SK-N-MC (cell line): Measurements from ENCODE around the gene ZNF593OS.

Experiments
- DNase-seq: peaks from one replicate; pipeline ENCODE4 v3.0.0-alpha.2; 2011; ENCODE audit warnings: low read depth, low spot score
- H3K27ac ChIP-seq: fragments of 200-600 bp; sonication (generic); 2 replicates; pipeline ENCODE4 v1.5.1; 2016; ENCODE audit warnings: mixed run types
- H3K36me3 ChIP-seq: fragments of 200-600 bp; sonication (generic); 2 replicates; pipeline ENCODE4 v1.6.1; 2017; ENCODE audit warnings: antibody characterized with exemption, low read length, mixed read lengths; ENCODE audit not compliant: insufficient read depth
- H3K4me3 ChIP-seq: fragments of 200-600 bp; sonication (generic); 2 replicates; pipeline ENCODE4 v1.5.1; 2016
- H3K9ac ChIP-seq: fragments of 200-600 bp; sonication (generic); 2 replicates; pipeline ENCODE4 v1.8.0; 2017; ENCODE audit warnings: mixed run types, mixed read lengths; ENCODE audit not compliant: insufficient read length
- H3K9me3 ChIP-seq: fragments of 200-600 bp; sonication (generic); 2 replicates; pipeline ENCODE4 v1.6.1; 2017; ENCODE audit warnings: low read depth, mild to moderate bottlenecking, antibody characterized with exemption, low read length, moderate library complexity, mixed read lengths
- EZH2 ChIP-seq: fragments of 200-600 bp; sonication (generic); IDR thresholded peaks from one replicate; pipeline ENCODE4 v1.6.1; 2017; ENCODE audit warnings: antibody characterized with exemption
- FOXP2 ChIP-seq: optimal IDR thresholded peaks from 2 replicates; pipeline ENCODE3; 2011; ENCODE audit warnings: mild to moderate bottlenecking, moderate library complexity; ENCODE audit not compliant: insufficient read depth; ENCODE audit errors: extremely low read length, control extremely low read depth
- POLR2AphosphoS5 ChIP-seq: IDR thresholded peaks from 2 replicates; pipeline ENCODE4 v1.6.1; 2012; ENCODE audit warnings: mild to moderate bottlenecking, low read depth, low read length, borderline replicate concordance

The ZNF593OS gene

GRCh38 chr1:26142159-26142558 lies 29.5 kb downstream of the ZNF593OS start:
- TF ChIP-seq POLR2AphosphoS5 = no peak
- TF ChIP-seq FOXP2 = no peak
- no peak for TF ChIP-seq EZH2
- no peaks in the 10 kb centered on the region for H3K36me3 ChIP-seq
- H3K4me3 ChIP-seq = no peak overlapping the region
- H3K27ac ChIP-seq = no peak overlapping the region
- no peak overlapping the region for H3K9ac ChIP-seq
- no peaks in the 10 kb centered on the region for H3K9me3 ChIP-seq
- no peak for DNase-seq

GRCh38 chr1:26138974-26139558 lies 32.6 kb downstream of the ZNF593OS start:
- Histone ChIP-seq H3K36me3 (no peaks in the 10 kb centered on the region), H3K4me3 (no peak overlapping the region), H3K9ac (no peak overlapping the region), H3K27ac (no peak overlapping the region), H3K9me3 (no peaks in the 10 kb centered on the region)
- TF ChIP-seq FOXP2 (no peak), POLR2AphosphoS5 (no peak), EZH2 (no peak)
- DNase-seq = no peak

- TF ChIP-seq FOXP2 (no peak), POLR2AphosphoS5 (no peak), EZH2 (no peak)
- Histone ChIP-seq H3K36me3 (no peaks in the 10 kb centered on the region), H3K9ac (no peak overlapping the region), H3K27ac (no peak overlapping the region), H3K4me3 (no peak overlapping the region), H3K9me3 (no peaks in the 10 kb centered on the region)
- no peak for DNase-seq
Observed at GRCh38 chr1:26134466-26134865, 37.2 kb downstream of the ZNF593OS start.

- no peak overlapping the region for H3K4me3 ChIP-seq
- TF ChIP-seq EZH2 (no peak), POLR2AphosphoS5 (no peak), FOXP2 (no peak)
- no peaks in the 10 kb centered on the region for H3K9me3 ChIP-seq
- no peak overlapping the region for H3K27ac ChIP-seq
- H3K36me3 ChIP-seq = no peaks in the 10 kb centered on the region
- no peak overlapping the region for H3K9ac ChIP-seq
- DNase-seq = no peak
Observed at GRCh38 chr1:26132834-26133167, 38.8 kb downstream of the ZNF593OS start.

GRCh38 chr1:26132128-26132833 lies 39.4 kb downstream of the ZNF593OS start:
- Histone ChIP-seq H3K27ac (no peak overlapping the region), H3K9ac (no peak overlapping the region)
- DNase-seq = no peak

GRCh38 chr1:26130695-26131094 lies 40.9 kb downstream of the ZNF593OS start:
- no peak overlapping the region for H3K9ac ChIP-seq
- no peak for DNase-seq
- H3K36me3 ChIP-seq = no peaks in the 10 kb centered on the region
- no peaks in the 10 kb centered on the region for H3K9me3 ChIP-seq
- TF ChIP-seq POLR2AphosphoS5 (no peak), EZH2 (no peak), FOXP2 (no peak)
- no peak overlapping the region for H3K27ac ChIP-seq
- H3K4me3 ChIP-seq = no peak overlapping the region

More at GRCh38 chr1:26132128-26132833, 39.4 kb downstream of the ZNF593OS start:
- Histone ChIP-seq H3K9me3 (no peaks in the 10 kb centered on the region), H3K4me3 (no peak overlapping the region), H3K36me3 (no peaks in the 10 kb centered on the region)
- no peak for TF ChIP-seq EZH2
- TF ChIP-seq FOXP2 = no peak
- TF ChIP-seq POLR2AphosphoS5 = no peak

GRCh38 chr1:26129778-26130177 lies 41.9 kb downstream of the ZNF593OS start:
- Histone ChIP-seq H3K4me3 (no peak overlapping the region), H3K36me3 (no peaks in the 10 kb centered on the region), H3K9ac (no peak overlapping the region), H3K9me3 (no peaks in the 10 kb centered on the region), H3K27ac (no peak overlapping the region)
- no peak for TF ChIP-seq FOXP2
- TF ChIP-seq POLR2AphosphoS5 = no peak
- no peak for TF ChIP-seq EZH2
- no peak for DNase-seq

- TF ChIP-seq FOXP2 (no peak), EZH2 (no peak), POLR2AphosphoS5 (no peak)
- DNase-seq = no peak
- H3K9ac ChIP-seq = no peak overlapping the region
- no peak overlapping the region for H3K4me3 ChIP-seq
- no peaks in the 10 kb centered on the region for H3K9me3 ChIP-seq
- peaks cover 7% of the 10 kb centered on the region; the same call in 1 of the 2 replicates for H3K36me3 ChIP-seq
- no peak overlapping the region for H3K27ac ChIP-seq
Observed at GRCh38 chr1:26127235-26128163, 44.1 kb downstream of the ZNF593OS start.
